Adrenal gland (tissue), 12 donors: ENCODE data around the gene GSTM3. TPM values are rescaled to one million over a fixed set of nuclear protein-coding genes. Genes with fewer than 3 reads are reported as not detected.
A peak's percentile ranks its signal among the peaks of the same experiment; 100 is the strongest.
"Not testable (repeated sequence)": the region's sequence is repeated elsewhere in the genome, so short reads cannot be mapped to it uniquely, and the experiment has no call there.

Source experiments
- DNase-seq, 7 donors: peaks; one replicate each; pipeline ENCODE4 v3.0.0-alpha.2; 2019 to 2020
- H3K27ac ChIP-seq, 5 donors: fragments of 200-600 bp; sonication (generic) in 4 of 5; 1 replicate in 3 of 5; 2 replicates in 2 of 5; pipeline versions ENCODE4 v1.5.1 to v1.8.0; 2016 to 2020; ENCODE audit warnings: mild to moderate bottlenecking in 1 of 5
- H3K27me3 ChIP-seq: fragments of 200-600 bp; 2 replicates; pipeline ENCODE4 v1.8.0; 2021
- H3K36me3 ChIP-seq, 2 donors: fragments of 200-600 bp; replicated peaks in 1 of 2; 1 replicate in 1 of 2; 2 replicates in 1 of 2; pipeline versions ENCODE4 v1.5.1 to v1.8.0; 2018 to 2022
- H3K4me1 ChIP-seq, 2 donors: fragments of 200-600 bp; replicated peaks in 1 of 2; 1 replicate in 1 of 2; 2 replicates in 1 of 2; pipeline versions ENCODE4 v1.5.1 to v1.8.0; 2018 to 2021
- H3K4me3 ChIP-seq, 4 donors: fragments of 200-600 bp; sonication (generic) in 3 of 4; one replicate each; pipeline ENCODE4 v1.5.1; 2016 to 2018
- H3K9me3 ChIP-seq, 3 donors: fragments of 200-600 bp; sonication (generic) in 1 of 3; replicated peaks in 1 of 3; 1 replicate in 2 of 3; 2 replicates in 1 of 3; pipeline versions ENCODE4 v1.5.1 to v1.8.0; 2016 to 2021
- CTCF ChIP-seq, 6 experiments: fragments of 450-650 bp in 4 of 6; fragments of 200-600 bp in 2 of 6; sonication (generic) in 1 of 6; IDR thresholded peaks; 1 replicate in 5 of 6; 2 replicates in 1 of 6; pipeline versions ENCODE4 v1.5.1 to v1.8.0; 2016 to 2021; ENCODE audit warnings: antibody characterized with exemption in 6 of 6, mild to moderate bottlenecking in 2 of 6, moderate library complexity in 1 of 6
- POLR2A ChIP-seq, 2 donors: fragments of 450-650 bp; IDR thresholded peaks; one replicate each; pipeline ENCODE4 v1.6.1; 2017; ENCODE audit warnings: antibody characterized with exemption in 2 of 2, mild to moderate bottlenecking in 2 of 2, moderate library complexity in 1 of 2
- WGBS, 4 donors: extraction: QIAGEN DNeasy Blood & Tissue Kit in 2 of 4; methylation state at CpG; one replicate each; pipeline versions ENCODE4 v1.1.5 to v1.1.7; 2013 to 2017; 5-methylcytosine and 5-hydroxymethylcytosine counted together
- intact Hi-C, 2 donors: fragments of 100-400 bp; cut with DNase I; formaldehyde crosslinking; loops; one replicate each; pipeline versions ENCODE4 v1.14.1 to v1.15.0; 2022 to 2023
- polyA plus RNA-seq, 3 donors: library from polyadenylated mRNA; stranded (reverse); fragments of 200-250 nt in 2 of 3; fragments of 350-450 nt in 1 of 3; fragmentation: Illumina TruSeq in 1 of 3; extraction: RNeasy Lipid Tissue Mini Kit (QIAGEN cat#74804) in 1 of 3; gene quantifications; one replicate each; pipeline ENCODE4 v1.2.3, GENCODE V29; 2013 to 2014
- total RNA-seq, 9 donors: library from RNA; depleted of rRNA in 4 of 9; stranded (reverse); fragments of >200 nt in 4 of 9; fragments of 120-200 nt in 1 of 9; fragmentation: NEBNext Ultra II Directional in 1 of 9; extraction: Animal tissue kit (Norgen Biotek cat#: 25700) in 1 of 9; gene quantifications; one replicate each; pipeline versions ENCODE4 v1.1.0 to v1.2.4, GENCODE V29; 2013 to 2023
- donor health status: healthy with polysubstance abuse.
- donor health status: Bipolar disorder and iron deficiency.
- donor health status: DM: yes; HTN: yes; CAD: no.
- donor health status: DM: no; HTN: no; CAD: no.
- donor health status: DM: no; HTN: no; CAD: no.
- donor health status: DM: yes; HTN: yes; CAD: no.

Gene GSTM3
- total and polyA plus RNA-seq, 12 donors = 14.5 to 117 (median 72.0) TPM

- Histone ChIP-seq H3K27me3 (no peaks in the 10 kb centered on the region), H3K9me3 (no peaks in the 10 kb centered on the region), H3K4me3 (no peak overlapping the region), H3K4me1 (no peaks in the 10 kb centered on the region), H3K27ac (no peak overlapping the region), H3K36me3 (no peaks in the 10 kb centered on the region)
- TF ChIP-seq POLR2A (IDR thresholded peaks at IDR 0.05) (no peak), CTCF (IDR thresholded peaks at IDR 0.05) (no peak)
- 90 to 93% (median 92%) methylated on average over 5 of the region's 5 CpGs for WGBS, 4 donors
- DNase-seq = no peak
- intact Hi-C loops = no loop called here
Observed at GRCh38 chr1:109713636-109714035, 27.2 kb downstream of the GSTM3 start.

GRCh38 chr1:109712321-109712864 lies 28.4 kb downstream of the GSTM3 start:
- H3K27ac ChIP-seq = peak overlapping the region in 1 of 5 donors; percentile 29
- H3K36me3 ChIP-seq = no peaks in the 10 kb centered on the region
- H3K27me3 ChIP-seq = no peaks in the 10 kb centered on the region
- no peak for DNase-seq
- no peaks in the 10 kb centered on the region for H3K9me3 ChIP-seq
- 55 to 83% (median 58%) methylated on average over 1 to 22 of the region's 22 CpGs for WGBS, 4 donors
- peak overlapping the region in 1 of 4 donors; percentile 47 for H3K4me3 ChIP-seq
- no peak for TF ChIP-seq CTCF (IDR thresholded peaks at IDR 0.05)
- H3K4me1 ChIP-seq = no peaks in the 10 kb centered on the region
- intact Hi-C loops = no loop called here

GRCh38 chr1:109711593-109712320 lies 29.1 kb downstream of the GSTM3 start, which contains the start of gene GSTM5:
TSS of gene GSTM5 (plus strand) at chr1:109712251. CDS start at chr1:109712313, 62 bp downstream.
- H3K27me3 ChIP-seq, H3K9me3 ChIP-seq, DNase-seq, intact Hi-C loops, H3K36me3 ChIP-seq, H3K4me1 ChIP-seq: not testable (repeated sequence)
- Histone ChIP-seq H3K4me3 (peak within 1 kb of the TSS in 1 of 4 donors; percentile 47), H3K27ac (peak within 1 kb of the TSS in 1 of 5 donors; percentile 29)
- 25 to 84% (median 44%) methylated on average over 2 to 33 of the region's 33 CpGs for WGBS, 4 donors

- DNase-seq, intact Hi-C loops, H3K9me3 ChIP-seq: not testable (repeated sequence)
Observed at GRCh38 chr1:109709822-109710221, 31.0 kb downstream of the GSTM3 start.

GRCh38 chr1:109708949-109709348 lies 31.9 kb downstream of the GSTM3 start:
- WGBS, 4 donors = 57 to 95% (median 82%) methylated on average over 4 of the region's 4 CpGs
- DNase-seq, H3K36me3 ChIP-seq, intact Hi-C loops, H3K27ac ChIP-seq, H3K4me3 ChIP-seq, H3K4me1 ChIP-seq, H3K27me3 ChIP-seq, H3K9me3 ChIP-seq: not testable (repeated sequence)

More at GRCh38 chr1:109709822-109710221, 31.0 kb downstream of the GSTM3 start:
- H3K4me3 ChIP-seq, H3K27me3 ChIP-seq, H3K27ac ChIP-seq, H3K36me3 ChIP-seq, H3K4me1 ChIP-seq: not testable (repeated sequence)

- DNase-seq = no peak
- WGBS, 4 donors = 76 to 92% (median 89%) methylated on average over 3 to 4 of the region's 4 CpGs
- no peaks in the 10 kb centered on the region for H3K4me1 ChIP-seq
- H3K4me3 ChIP-seq = no peak overlapping the region
- no peaks in the 10 kb centered on the region for H3K36me3 ChIP-seq
- intact Hi-C loops = no loop called here
- H3K9me3 ChIP-seq = no peaks in the 10 kb centered on the region
- H3K27ac ChIP-seq = no peak overlapping the region
- TF ChIP-seq POLR2A (IDR thresholded peaks at IDR 0.05) (no peak), CTCF (IDR thresholded peaks at IDR 0.05) (no peak)
- no peaks in the 10 kb centered on the region for H3K27me3 ChIP-seq
Observed at GRCh38 chr1:109705411-109705810, 35.4 kb downstream of the GSTM3 start.
